K562 (cell line): ENCODE data around the gene CPT1A. TPM values are rescaled to one million over a fixed set of nuclear protein-coding genes. Genes with fewer than 3 reads are reported as not detected.

Experiments used
- HNRNPH1 ChIP-seq: fragments of 200-400 bp; formaldehyde crosslinking; optimal IDR thresholded peaks from 2 replicates; pipeline ENCODE3; 2017; ENCODE audit warnings: low read depth, mild to moderate bottlenecking, low read length, moderate library complexity
- HNRNPK ChIP-seq: fragments of 200-400 bp; formaldehyde crosslinking; IDR thresholded peaks from one replicate; pipeline ENCODE4 v1.6.1; 2018; ENCODE audit warnings: mild to moderate bottlenecking, low read depth, low read length; ENCODE audit not compliant: poor library complexity, severe bottlenecking
- LARP7 ChIP-seq: fragments of 450-650 bp; IDR thresholded peaks from 2 replicates; pipeline ENCODE4 v1.6.1; 2016
- NFIC ChIP-seq: fragments of 450-650 bp; IDR thresholded peaks from 2 replicates; pipeline ENCODE4 v1.6.1; 2017; ENCODE audit warnings: mild to moderate bottlenecking, inconsistent platforms
- RAD51 ChIP-seq: fragments of 450-650 bp; IDR thresholded peaks from 2 replicates; pipeline ENCODE4 v1.7.1; 2016; ENCODE audit warnings: low read depth, mild to moderate bottlenecking, borderline replicate concordance
- SAFB ChIP-seq: fragments of 200-400 bp; formaldehyde crosslinking; IDR thresholded peaks from 2 replicates; pipeline ENCODE4 v1.6.1; 2017; ENCODE audit warnings: low read depth, low read length, borderline replicate concordance
- SMC3 ChIP-seq: conservative IDR thresholded peaks from 2 replicates; pipeline ENCODE4 v1.6.1; 2011; ENCODE audit warnings: low read depth, low read length, improper control_type of control experiment; ENCODE audit not compliant: insufficient read depth
- ZKSCAN1 ChIP-seq: fragments of 150-350 bp; IDR thresholded peaks from 2 replicates; pipeline ENCODE4 v1.6.1; 2016; ENCODE audit warnings: low read depth, low read length
- ZNF134 ChIP-seq: fragments of 250-450 bp; sonication (Bioruptor Pico); conservative IDR thresholded peaks from 2 replicates; pipeline ENCODE4 v1.4.0; 2020
- ZNF75A ChIP-seq: fragments of 450-650 bp; formaldehyde crosslinking; IDR thresholded peaks from 2 replicates; pipeline ENCODE4 v1.4.0; 2020; ENCODE audit warnings: mild to moderate bottlenecking
- ZNF766 ChIP-seq: fragments of 200-800 bp; sonication (Bioruptor generic); conservative IDR thresholded peaks from 2 replicates; pipeline ENCODE4 v1.6.1; 2016; ENCODE audit warnings: missing genetic modification characterization, missing compliant biosample characterization
- polyA plus RNA-seq, 8 experiments: library from polyadenylated mRNA; depleted of rRNA in 4 of 8; stranded (reverse) in 5 of 8; unstranded in 3 of 8; fragments of >200 nt; fragmentation: Nextera tagmentation in 2 of 8; fragmentation: Illumina TruSeq in 1 of 8; extraction: Ambion mirVana in 2 of 8; extraction: Trizol in 1 of 8; gene quantifications; 2 replicates each; pipeline versions ENCODE4 v1.2.1 to v1.2.3, GENCODE V29; 2011 to 2014; ENCODE audit warnings: inconsistent platforms in 1 of 8, missing spikeins in 1 of 8
- total RNA-seq, 7 experiments: library from RNA; depleted of rRNA in 6 of 7; stranded (reverse); fragments of >200 nt in 6 of 7; fragmentation: Illumina TruSeq in 2 of 7; extraction: Trizol in 2 of 7; gene quantifications; 2 replicates each; pipeline versions ENCODE4 v1.2.1 to v1.2.3, GENCODE V29; 2011 to 2021; ENCODE audit warnings: low replicate concordance in 1 of 7
- TF ChIP-seq, protein P1 (sequence below), 2 experiments: fragments of 450-650 bp; IDR thresholded peaks; 2 replicates each; pipeline ENCODE4 v1.6.1; 2016; ENCODE audit warnings: mild to moderate bottlenecking in 2 of 2, borderline replicate concordance in 1 of 2, low read depth in 1 of 2, moderate library complexity in 1 of 2
- TF ChIP-seq, protein P2 (sequence below), 2 experiments: fragments of 250-450 bp in 1 of 2; fragments of 450-650 bp in 1 of 2; sonication (Bioruptor Pico) in 1 of 2; IDR thresholded peaks; 2 replicates each; pipeline versions ENCODE4 v1.6.1 to v1.8.0; 2016 to 2021; ENCODE audit warnings: mild to moderate bottlenecking in 2 of 2, moderate library complexity in 2 of 2, missing compliant biosample characterization in 1 of 2, missing genetic modification characterization in 1 of 2
- TF ChIP-seq, protein P3 (sequence below): fragments of 450-650 bp; formaldehyde crosslinking; IDR thresholded peaks from 2 replicates; pipeline ENCODE4 v1.4.0; 2020; ENCODE audit warnings: mild to moderate bottlenecking, moderate library complexity

Gene CPT1A
- total and polyA plus RNA-seq, 9 of the 15 experiments (the other 6 are each of a cell fraction or from before 2014, with no cell fraction given): 2.6 to 29.1 (median 12.3) TPM

DNA sequence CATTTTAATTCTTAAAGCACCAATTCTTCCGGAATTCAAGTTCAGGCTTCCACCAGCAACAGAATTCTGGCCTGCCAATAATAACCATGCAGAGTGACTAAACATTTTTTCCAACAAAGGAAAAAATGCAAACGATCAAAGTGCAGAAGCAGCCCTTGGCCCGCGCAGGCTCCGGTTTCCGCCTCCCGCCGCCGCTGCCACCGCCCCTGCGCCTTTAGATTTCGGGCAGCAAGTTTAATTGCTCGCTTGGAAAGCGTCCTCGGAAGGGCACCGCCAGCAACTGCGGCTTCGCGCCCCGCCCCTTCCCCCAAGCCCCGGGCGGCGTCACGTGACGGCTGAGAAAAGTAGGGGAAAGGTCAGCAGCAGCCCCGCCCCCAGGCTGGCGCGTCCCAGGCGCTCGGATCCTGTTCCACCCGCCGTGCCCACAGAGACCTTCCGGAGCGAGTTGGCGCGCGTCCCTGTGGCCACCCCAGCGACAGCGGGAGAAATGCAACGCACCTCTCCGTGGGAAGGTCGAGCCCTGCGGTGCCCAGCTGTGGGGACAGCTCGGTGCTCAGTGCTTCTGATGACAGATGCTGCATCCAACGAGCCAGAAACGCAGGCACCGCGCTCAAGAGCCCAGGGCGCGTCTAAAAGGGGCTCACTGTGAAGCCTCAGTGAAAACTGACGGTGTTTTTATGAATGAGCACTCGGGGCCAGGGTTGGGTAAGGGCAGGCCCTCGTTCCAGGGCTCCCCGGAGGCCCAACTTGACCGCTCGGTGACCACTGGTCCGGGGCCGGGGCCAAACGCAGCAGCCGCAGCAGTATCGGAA is 2.5 kb downstream of the CPT1A start (continued):
- TF ChIP-seq, protein P1, sequence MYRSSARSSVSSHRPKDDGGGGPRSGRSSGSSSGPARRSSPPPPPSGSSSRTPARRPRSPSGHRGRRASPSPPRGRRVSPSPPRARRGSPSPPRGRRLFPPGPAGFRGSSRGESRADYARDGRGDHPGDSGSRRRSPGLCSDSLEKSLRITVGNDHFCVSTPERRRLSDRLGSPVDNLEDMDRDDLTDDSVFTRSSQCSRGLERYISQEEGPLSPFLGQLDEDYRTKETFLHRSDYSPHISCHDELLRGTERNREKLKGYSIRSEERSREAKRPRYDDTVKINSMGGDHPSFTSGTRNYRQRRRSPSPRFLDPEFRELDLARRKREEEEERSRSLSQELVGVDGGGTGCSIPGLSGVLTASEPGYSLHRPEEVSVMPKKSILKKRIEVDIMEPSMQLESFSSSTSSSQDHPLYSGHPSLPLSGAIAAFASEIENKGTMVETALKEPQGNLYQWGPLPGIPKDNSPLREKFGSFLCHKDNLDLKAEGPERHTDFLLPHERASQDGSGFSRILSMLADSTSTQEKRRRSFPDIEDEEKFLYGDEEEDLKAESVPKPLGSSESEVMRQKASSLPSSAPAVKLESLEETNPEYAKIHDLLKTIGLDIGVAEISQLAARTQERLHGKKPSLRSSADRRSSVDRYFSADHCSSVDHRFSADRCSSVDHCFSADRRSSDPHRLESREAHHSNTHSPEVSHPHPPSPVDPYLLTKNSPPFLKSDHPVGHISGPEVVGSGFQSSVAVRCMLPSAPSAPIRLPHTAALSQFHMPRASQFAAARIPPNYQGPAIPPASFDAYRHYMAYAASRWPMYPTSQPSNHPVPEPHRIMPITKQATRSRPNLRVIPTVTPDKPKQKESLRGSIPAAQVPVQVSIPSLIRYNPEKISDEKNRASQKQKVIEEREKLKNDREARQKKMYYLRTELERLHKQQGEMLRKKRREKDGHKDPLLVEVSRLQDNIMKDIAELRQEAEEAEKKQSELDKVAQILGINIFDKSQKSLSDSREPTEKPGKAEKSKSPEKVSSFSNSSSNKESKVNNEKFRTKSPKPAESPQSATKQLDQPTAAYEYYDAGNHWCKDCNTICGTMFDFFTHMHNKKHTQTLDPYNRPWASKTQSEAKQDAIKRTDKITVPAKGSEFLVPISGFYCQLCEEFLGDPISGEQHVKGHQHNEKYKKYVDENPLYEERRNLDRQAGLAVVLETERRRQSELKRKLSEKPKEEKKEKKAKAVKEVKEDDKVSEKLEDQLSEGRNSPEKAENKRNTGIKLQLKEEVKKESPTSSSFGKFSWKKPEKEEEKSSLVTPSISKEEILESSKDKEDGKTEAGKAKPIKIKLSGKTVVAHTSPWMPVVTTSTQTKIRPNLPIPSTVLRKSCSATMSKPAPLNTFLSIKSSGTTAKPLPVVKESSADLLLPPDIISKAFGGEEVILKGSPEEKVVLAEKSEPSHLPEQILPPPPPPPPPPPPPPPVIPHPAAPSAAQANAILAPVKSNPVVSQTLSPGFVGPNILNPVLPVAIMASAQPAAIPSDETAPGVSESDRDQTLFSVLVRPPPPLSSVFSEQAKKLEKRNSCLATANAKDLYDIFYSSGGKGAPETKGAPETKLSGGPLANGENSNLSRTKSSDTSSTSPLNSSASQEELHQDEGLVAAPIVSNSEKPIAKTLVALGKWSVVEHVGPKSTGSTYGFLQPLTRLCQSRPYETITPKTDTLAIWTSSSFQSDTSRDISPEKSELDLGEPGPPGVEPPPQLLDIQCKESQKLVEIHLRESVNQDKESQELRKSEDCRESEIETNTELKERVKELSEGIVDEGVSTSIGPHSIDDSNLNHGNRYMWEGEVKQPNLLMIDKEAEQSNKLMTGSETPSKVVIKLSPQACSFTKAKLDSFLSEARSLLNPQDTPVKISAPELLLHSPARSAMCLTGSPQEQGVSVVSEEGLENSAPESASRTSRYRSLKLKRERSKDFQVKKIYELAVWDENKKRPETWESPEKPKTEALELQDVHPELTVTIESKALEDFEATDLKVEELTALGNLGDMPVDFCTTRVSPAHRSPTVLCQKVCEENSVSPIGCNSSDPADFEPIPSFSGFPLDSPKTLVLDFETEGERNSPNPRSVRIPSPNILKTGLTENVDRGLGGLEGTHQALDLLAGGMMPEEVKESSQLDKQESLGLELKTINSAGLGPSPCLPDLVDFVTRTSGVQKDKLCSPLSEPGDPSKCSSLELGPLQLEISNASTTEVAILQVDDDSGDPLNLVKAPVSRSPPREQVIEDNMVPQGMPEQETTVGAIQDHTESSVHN (IDR thresholded peaks at IDR 0.05; ENCODE audit: borderline replicate concordance in 1 of 2, low read depth in 1 of 2): no peak
- TF ChIP-seq ZNF134 (CRISPR knock-in tag) (no peak), ZKSCAN1 (peak; percentile 30; the same call in 1 of the 2 replicates), SAFB (no peak), NFIC (no peak), HNRNPK (no peak), RAD51 (peak; percentile 98), HNRNPH1 (no peak), ZNF75A (no peak), ZNF766 (no peak), LARP7 (no peak), SMC3 (no peak)
- TF ChIP-seq, protein P2, sequence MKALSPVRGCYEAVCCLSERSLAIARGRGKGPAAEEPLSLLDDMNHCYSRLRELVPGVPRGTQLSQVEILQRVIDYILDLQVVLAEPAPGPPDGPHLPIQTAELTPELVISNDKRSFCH (CRISPR knock-in tag; IDR thresholded peaks at IDR 0.05): no peak
- TF ChIP-seq, protein P2 (tag; IDR thresholded peaks at IDR 0.05): 0 out of 2 replicates have a peak, but pooled peaks have one; percentile 7
- TF ChIP-seq, protein P3, sequence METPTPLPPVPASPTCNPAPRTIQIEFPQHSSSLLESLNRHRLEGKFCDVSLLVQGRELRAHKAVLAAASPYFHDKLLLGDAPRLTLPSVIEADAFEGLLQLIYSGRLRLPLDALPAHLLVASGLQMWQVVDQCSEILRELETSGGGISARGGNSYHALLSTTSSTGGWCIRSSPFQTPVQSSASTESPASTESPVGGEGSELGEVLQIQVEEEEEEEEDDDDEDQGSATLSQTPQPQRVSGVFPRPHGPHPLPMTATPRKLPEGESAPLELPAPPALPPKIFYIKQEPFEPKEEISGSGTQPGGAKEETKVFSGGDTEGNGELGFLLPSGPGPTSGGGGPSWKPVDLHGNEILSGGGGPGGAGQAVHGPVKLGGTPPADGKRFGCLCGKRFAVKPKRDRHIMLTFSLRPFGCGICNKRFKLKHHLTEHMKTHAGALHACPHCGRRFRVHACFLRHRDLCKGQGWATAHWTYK (CRISPR knock-in tag): peak; percentile 16; the same call in 1 of the 2 replicates
